ENCODE results near the gene EFL1. TPM values are rescaled to one million over a fixed set of nuclear protein-coding genes. Genes with fewer than 3 reads are reported as not detected.

The EFL1 gene
- total RNA-seq, 2 experiments from 2014 or later: 25.1 to 25.7 TPM

DNA sequence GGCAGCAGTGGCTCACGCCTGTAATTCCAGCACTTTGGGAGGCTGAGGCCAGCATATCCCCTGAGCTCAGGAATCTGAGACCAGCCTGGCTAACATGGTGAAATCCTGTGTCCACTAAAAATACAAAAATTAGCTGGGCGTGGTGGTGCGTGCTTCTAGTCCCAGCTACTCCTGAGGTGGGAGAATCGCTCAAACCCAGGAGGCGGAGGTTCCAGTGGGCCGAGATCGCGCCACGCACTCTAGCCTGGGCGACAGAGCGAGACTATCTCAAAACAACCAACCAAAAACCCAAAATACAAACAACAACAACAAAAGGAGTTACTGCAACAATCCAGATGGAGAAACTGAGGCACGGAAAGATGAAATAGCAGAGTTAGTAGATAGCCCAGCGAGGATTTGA lies 35.5 kb upstream of the EFL1 start:
- Histone ChIP-seq H3K9me2 (ENCODE audit: insufficient read depth, low read length) (no peaks in the 10 kb centered on the region), H3K27ac (ENCODE audit: low read depth, low read length, poor library complexity, severe bottlenecking) (no peak overlapping the region), H2AFZ (ENCODE audit: low read length) (no peak overlapping the region), H4K20me1 (ENCODE audit: insufficient read depth, low read length) (no peaks in the 10 kb centered on the region), H3K4me3 (ENCODE audit: low read depth, low read length, poor library complexity, severe bottlenecking) (no peak overlapping the region), H3K36me3 (ENCODE audit: insufficient read depth, low read length) (no peaks in the 10 kb centered on the region), H3K4me1 (ENCODE audit: insufficient read depth, low read length, poor library complexity, severe bottlenecking) (no peaks in the 10 kb centered on the region), H3K79me2 (ENCODE audit: insufficient read depth, low read depth, low read length) (no peaks in the 10 kb centered on the region), H3K9me3 (ENCODE audit: low read length) (no peaks in the 10 kb centered on the region), H3K4me2 (ENCODE audit: low read length) (no peak overlapping the region)
- DNase-seq (ENCODE audit: low spot score): no peak
- POLR2A ChIA-PET: no interaction called here
- CTCF ChIA-PET (ENCODE audit: unreplicated experiment): no interaction called here
- BruUV-seq (replicated peaks): no TSS peak
- TF ChIP-seq, protein P1, sequence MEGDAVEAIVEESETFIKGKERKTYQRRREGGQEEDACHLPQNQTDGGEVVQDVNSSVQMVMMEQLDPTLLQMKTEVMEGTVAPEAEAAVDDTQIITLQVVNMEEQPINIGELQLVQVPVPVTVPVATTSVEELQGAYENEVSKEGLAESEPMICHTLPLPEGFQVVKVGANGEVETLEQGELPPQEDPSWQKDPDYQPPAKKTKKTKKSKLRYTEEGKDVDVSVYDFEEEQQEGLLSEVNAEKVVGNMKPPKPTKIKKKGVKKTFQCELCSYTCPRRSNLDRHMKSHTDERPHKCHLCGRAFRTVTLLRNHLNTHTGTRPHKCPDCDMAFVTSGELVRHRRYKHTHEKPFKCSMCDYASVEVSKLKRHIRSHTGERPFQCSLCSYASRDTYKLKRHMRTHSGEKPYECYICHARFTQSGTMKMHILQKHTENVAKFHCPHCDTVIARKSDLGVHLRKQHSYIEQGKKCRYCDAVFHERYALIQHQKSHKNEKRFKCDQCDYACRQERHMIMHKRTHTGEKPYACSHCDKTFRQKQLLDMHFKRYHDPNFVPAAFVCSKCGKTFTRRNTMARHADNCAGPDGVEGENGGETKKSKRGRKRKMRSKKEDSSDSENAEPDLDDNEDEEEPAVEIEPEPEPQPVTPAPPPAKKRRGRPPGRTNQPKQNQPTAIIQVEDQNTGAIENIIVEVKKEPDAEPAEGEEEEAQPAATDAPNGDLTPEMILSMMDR (conservative IDR thresholded peaks at IDR 0.05; ENCODE audit: low read length): no peak
- TF ChIP-seq EZH2phosphoT487 (IDR thresholded peaks at IDR 0.05; ENCODE audit: borderline replicate concordance, low read depth, low read length): no peak
- intact Hi-C loops (cut with micrococcal nuclease; ENCODE audit: unreplicated experiment): no loop called here

DNA sequence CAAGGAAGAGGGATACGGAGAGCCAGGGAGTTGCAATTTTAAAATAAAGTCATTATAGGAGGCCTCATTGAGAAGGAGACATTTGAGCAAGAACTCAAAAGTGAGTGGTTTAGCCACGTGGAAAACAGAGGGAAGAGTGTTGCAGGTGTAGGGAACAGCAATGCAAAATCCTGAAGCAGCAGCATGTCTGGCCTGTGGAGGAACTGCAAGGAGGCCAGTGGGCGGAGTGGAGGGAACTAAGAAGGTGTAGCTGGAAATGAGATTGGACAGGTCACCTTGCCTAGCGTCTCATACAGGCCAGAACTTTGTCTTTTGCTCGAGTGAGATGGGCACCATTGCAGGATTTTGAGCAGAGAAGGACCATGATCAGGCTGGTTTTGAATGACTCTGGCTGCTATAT lies 35.0 kb upstream of the EFL1 start:
- Histone ChIP-seq H3K4me2 (ENCODE audit: low read length) (no peak overlapping the region), H2AFZ (ENCODE audit: low read length) (no peak overlapping the region), H3K4me3 (ENCODE audit: low read depth, low read length, poor library complexity, severe bottlenecking) (no peak overlapping the region), H3K9me2 (ENCODE audit: insufficient read depth, low read length) (no peaks in the 10 kb centered on the region), H3K36me3 (ENCODE audit: insufficient read depth, low read length) (no peaks in the 10 kb centered on the region), H3K4me1 (ENCODE audit: insufficient read depth, low read length, poor library complexity, severe bottlenecking) (no peaks in the 10 kb centered on the region), H3K79me2 (ENCODE audit: insufficient read depth, low read depth, low read length) (no peaks in the 10 kb centered on the region), H4K20me1 (ENCODE audit: insufficient read depth, low read length) (no peaks in the 10 kb centered on the region), H3K9me3 (ENCODE audit: low read length) (no peaks in the 10 kb centered on the region), H3K27ac (ENCODE audit: low read depth, low read length, poor library complexity, severe bottlenecking) (no peak overlapping the region)
- intact Hi-C loops (cut with micrococcal nuclease; ENCODE audit: unreplicated experiment): no loop called here
- TF ChIP-seq EZH2phosphoT487 (IDR thresholded peaks at IDR 0.05; ENCODE audit: borderline replicate concordance, low read depth, low read length): no peak
- TF ChIP-seq, protein P1 (conservative IDR thresholded peaks at IDR 0.05; ENCODE audit: low read length): no peak
- BruUV-seq (replicated peaks): no TSS peak
- DNase-seq (ENCODE audit: low spot score): no peak
- CTCF ChIA-PET (ENCODE audit: unreplicated experiment): no interaction called here
- POLR2A ChIA-PET: no interaction called here

DNA sequence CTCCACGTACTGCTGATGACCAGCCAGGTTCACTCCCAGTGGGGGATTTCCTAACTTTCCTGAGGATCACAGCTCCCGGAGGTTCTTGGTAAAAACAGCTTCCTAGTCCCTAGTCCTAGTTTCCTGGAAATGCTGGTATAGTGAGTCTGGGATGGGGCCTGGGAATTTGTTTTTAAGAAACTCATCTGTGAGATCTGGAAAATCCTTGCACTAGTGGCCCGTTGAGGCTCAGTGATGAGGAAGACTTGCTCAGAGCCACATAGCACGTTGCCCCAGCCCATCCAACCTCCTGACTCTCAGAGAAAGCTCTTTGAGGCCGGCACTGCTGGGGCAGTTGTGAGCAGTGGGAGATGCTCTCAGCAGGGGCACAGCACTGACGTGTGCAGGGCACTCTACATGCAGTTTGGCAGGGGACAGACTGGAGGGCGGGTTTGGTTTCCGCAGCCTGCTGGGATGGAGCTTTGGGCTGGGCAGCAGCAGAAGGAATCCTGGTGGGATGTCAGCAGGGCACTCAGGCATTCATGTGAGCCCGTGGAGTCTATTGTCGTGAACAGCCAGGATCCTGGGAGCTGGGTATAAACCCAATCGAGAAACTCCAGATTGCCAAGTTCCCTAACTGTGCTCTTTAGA lies 31.6 kb upstream of the EFL1 start:
- Histone ChIP-seq H3K4me3 (ENCODE audit: low read depth, low read length, poor library complexity, severe bottlenecking) (no peak overlapping the region), H2AFZ (ENCODE audit: low read length) (no peak overlapping the region), H3K9me2 (ENCODE audit: insufficient read depth, low read length) (no peaks in the 10 kb centered on the region), H4K20me1 (ENCODE audit: insufficient read depth, low read length) (no peaks in the 10 kb centered on the region), H3K79me2 (ENCODE audit: insufficient read depth, low read depth, low read length) (no peaks in the 10 kb centered on the region), H3K27ac (ENCODE audit: low read depth, low read length, poor library complexity, severe bottlenecking) (no peak overlapping the region), H3K36me3 (ENCODE audit: insufficient read depth, low read length) (no peaks in the 10 kb centered on the region), H3K4me1 (ENCODE audit: insufficient read depth, low read length, poor library complexity, severe bottlenecking) (no peaks in the 10 kb centered on the region), H3K9me3 (ENCODE audit: low read length) (no peaks in the 10 kb centered on the region), H3K4me2 (ENCODE audit: low read length) (no peak overlapping the region)
- ChIA-PET CTCF (ENCODE audit: unreplicated experiment) (interaction anchor here (0.7 kb wide), 1 partner anchor 14 kb away, joined by 3 read pairs; no protein-coding TSS in a partner anchor), POLR2A (no interaction called here)
- BruUV-seq (replicated peaks): no TSS peak
- no peak for TF ChIP-seq EZH2phosphoT487 (IDR thresholded peaks at IDR 0.05; ENCODE audit: borderline replicate concordance, low read depth, low read length)
- TF ChIP-seq, protein P1 (conservative IDR thresholded peaks at IDR 0.05; ENCODE audit: low read length): no peak
- DNase-seq (ENCODE audit: low spot score): no peak
- intact Hi-C loops (cut with micrococcal nuclease; ENCODE audit: unreplicated experiment): no loop called here

Measured in OCI-LY7 (cell line).